ENCODE results near the gene CENPI. TPM values are rescaled to one million over a fixed set of nuclear protein-coding genes. Genes with fewer than 3 reads are reported as not detected.

Gene CENPI
- total and polyA plus RNA-seq, 10 of the 15 experiments (the other 5 are each of a cell fraction or from before 2014, with no cell fraction given) = 6.9 to 25.8 (median 17.5) TPM

DNA sequence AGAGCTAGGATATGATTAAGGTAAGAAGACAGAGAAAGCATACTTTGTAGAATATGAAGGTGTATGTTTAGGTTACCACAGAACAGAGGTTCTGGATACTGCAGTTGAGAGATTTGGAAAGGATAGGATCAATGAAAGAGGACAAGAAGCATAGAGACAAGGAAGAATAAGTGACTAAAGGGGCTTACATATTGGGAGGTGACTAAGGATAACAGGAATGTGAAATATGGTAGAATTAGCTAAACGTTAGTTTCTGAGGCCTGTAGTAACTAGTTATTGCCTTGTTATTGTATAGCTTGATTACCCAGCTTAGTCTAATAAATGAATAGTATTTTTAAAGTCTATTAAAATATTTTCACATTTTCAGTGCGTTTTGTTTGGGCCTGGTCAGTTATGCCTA lies 38.2 kb downstream of the CENPI start (continued):
- TF ChIP-seq, protein P1, sequence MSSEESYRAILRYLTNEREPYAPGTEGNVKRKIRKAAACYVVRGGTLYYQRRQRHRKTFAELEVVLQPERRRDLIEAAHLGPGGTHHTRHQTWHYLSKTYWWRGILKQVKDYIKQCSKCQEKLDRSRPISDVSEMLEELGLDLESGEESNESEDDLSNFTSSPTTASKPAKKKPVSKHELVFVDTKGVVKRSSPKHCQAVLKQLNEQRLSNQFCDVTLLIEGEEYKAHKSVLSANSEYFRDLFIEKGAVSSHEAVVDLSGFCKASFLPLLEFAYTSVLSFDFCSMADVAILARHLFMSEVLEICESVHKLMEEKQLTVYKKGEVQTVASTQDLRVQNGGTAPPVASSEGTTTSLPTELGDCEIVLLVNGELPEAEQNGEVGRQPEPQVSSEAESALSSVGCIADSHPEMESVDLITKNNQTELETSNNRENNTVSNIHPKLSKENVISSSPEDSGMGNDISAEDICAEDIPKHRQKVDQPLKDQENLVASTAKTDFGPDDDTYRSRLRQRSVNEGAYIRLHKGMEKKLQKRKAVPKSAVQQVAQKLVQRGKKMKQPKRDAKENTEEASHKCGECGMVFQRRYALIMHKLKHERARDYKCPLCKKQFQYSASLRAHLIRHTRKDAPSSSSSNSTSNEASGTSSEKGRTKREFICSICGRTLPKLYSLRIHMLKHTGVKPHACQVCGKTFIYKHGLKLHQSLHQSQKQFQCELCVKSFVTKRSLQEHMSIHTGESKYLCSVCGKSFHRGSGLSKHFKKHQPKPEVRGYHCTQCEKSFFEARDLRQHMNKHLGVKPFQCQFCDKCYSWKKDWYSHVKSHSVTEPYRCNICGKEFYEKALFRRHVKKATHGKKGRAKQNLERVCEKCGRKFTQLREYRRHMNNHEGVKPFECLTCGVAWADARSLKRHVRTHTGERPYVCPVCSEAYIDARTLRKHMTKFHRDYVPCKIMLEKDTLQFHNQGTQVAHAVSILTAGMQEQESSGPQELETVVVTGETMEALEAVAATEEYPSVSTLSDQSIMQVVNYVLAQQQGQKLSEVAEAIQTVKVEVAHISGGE (CRISPR knock-in tag; IDR thresholded peaks at IDR 0.05) = no peak
- TF ChIP-seq POLR2AphosphoS2 (IDR thresholded peaks at IDR 0.05; ENCODE audit: low read depth, low read length) (no peak), EED (IDR thresholded peaks at IDR 0.05; ENCODE audit: low read depth) (no peak), PAX8 (IDR thresholded peaks at IDR 0.05) (no peak), GABPA (IDR thresholded peaks at IDR 0.05; ENCODE audit: low read depth) (no peak)

Other genes with a start within 250 kb of the CENPI start
- gene NOX1, start 223.8 kb upstream of the CENPI start, total RNA-seq (2014; rRNA removed) = not detected in 2 replicates
- not detected in 2 replicates for gene NOX1, start 223.8 kb upstream of the CENPI start, total RNA-seq (2014; rRNA removed; fragmentation: Illumina TruSeq; extraction: Trizol)
- gene NOX1, start 223.8 kb upstream of the CENPI start, total RNA-seq (2021) = 0.16 TPM in 1 of 2 replicates, not detected in the other
- not detected in 2 replicates for gene NOX1, start 223.8 kb upstream of the CENPI start, polyA plus RNA-seq (2011; rRNA removed)
- gene NOX1, start 223.8 kb upstream of the CENPI start, polyA plus RNA-seq (2014; fragmentation: Illumina TruSeq; extraction: Trizol) = 0.03 TPM in 1 of 2 replicates, not detected in the other
- under 1 TPM in 1 of 2 experiments, not detected in 1; 0.09 TPM for gene NOX1, start 223.8 kb upstream of the CENPI start, polyA plus RNA-seq (2014; fragmentation: Nextera tagmentation; extraction: Ambion mirVana)
- gene NOX1, start 223.8 kb upstream of the CENPI start, polyA plus RNA-seq (2014; rRNA removed) = not detected in 2 replicates
- gene NOX1, start 223.8 kb upstream of the CENPI start, polyA plus RNA-seq (2016; fragmentation: Nextera tagmentation; extraction: Ambion mirVana) = under 1 TPM; 0.08 TPM
- 0.27 and 0.28 TPM in 2 replicates for gene XKRX, start 169.3 kb upstream of the CENPI start, total RNA-seq (2014; rRNA removed)
- gene XKRX, start 169.3 kb upstream of the CENPI start, total RNA-seq (2014; rRNA removed; fragmentation: Illumina TruSeq; extraction: Trizol) = 0.13 and 0.18 TPM in 2 replicates
- gene XKRX, start 169.3 kb upstream of the CENPI start, total RNA-seq (2021) = 0.24 and 0.26 TPM in 2 replicates
- 0.30 and 0.52 TPM in 2 replicates for gene XKRX, start 169.3 kb upstream of the CENPI start, polyA plus RNA-seq (2011; rRNA removed)
- gene XKRX, start 169.3 kb upstream of the CENPI start, polyA plus RNA-seq (2014; fragmentation: Illumina TruSeq; extraction: Trizol) = 0.13 and 0.19 TPM in 2 replicates
- under 1 TPM in 1 of 2 experiments, not detected in 1; 0.07 TPM for gene XKRX, start 169.3 kb upstream of the CENPI start, polyA plus RNA-seq (2014; fragmentation: Nextera tagmentation; extraction: Ambion mirVana)
- 0.09 TPM in 1 of 2 replicates, not detected in the other for gene XKRX, start 169.3 kb upstream of the CENPI start, polyA plus RNA-seq (2014; rRNA removed)
- not detected for gene XKRX, start 169.3 kb upstream of the CENPI start, polyA plus RNA-seq (2016; fragmentation: Nextera tagmentation; extraction: Ambion mirVana)
- gene ARL13A, start 128.5 kb upstream of the CENPI start, total RNA-seq (2014; rRNA removed) = not detected in 2 replicates
- gene ARL13A, start 128.5 kb upstream of the CENPI start, total RNA-seq (2014; rRNA removed; fragmentation: Illumina TruSeq; extraction: Trizol) = not detected in 2 replicates
- gene ARL13A, start 128.5 kb upstream of the CENPI start, total RNA-seq (2021) = not detected in 2 replicates
- gene ARL13A, start 128.5 kb upstream of the CENPI start, polyA plus RNA-seq (2011; rRNA removed) = not detected in 2 replicates
- gene ARL13A, start 128.5 kb upstream of the CENPI start, polyA plus RNA-seq (2014; fragmentation: Illumina TruSeq; extraction: Trizol) = not detected in 2 replicates
- gene ARL13A, start 128.5 kb upstream of the CENPI start, polyA plus RNA-seq (2014; fragmentation: Nextera tagmentation; extraction: Ambion mirVana) = not detected
- gene ARL13A, start 128.5 kb upstream of the CENPI start, polyA plus RNA-seq (2014; rRNA removed) = not detected in 2 replicates
- not detected for gene ARL13A, start 128.5 kb upstream of the CENPI start, polyA plus RNA-seq (2016; fragmentation: Nextera tagmentation; extraction: Ambion mirVana)
- gene TRMT2B, start 46.1 kb upstream of the CENPI start, total RNA-seq (2014; rRNA removed) = 12.4 and 13.0 TPM in 2 replicates
- 11.3 and 12.5 TPM in 2 replicates for gene TRMT2B, start 46.1 kb upstream of the CENPI start, total RNA-seq (2014; rRNA removed; fragmentation: Illumina TruSeq; extraction: Trizol)
- gene TRMT2B, start 46.1 kb upstream of the CENPI start, total RNA-seq (2021) = 13.0 and 14.2 TPM in 2 replicates
- 14.2 and 16.1 TPM in 2 replicates for gene TRMT2B, start 46.1 kb upstream of the CENPI start, polyA plus RNA-seq (2011; rRNA removed)
- 11.7 and 13.1 TPM in 2 replicates for gene TRMT2B, start 46.1 kb upstream of the CENPI start, polyA plus RNA-seq (2014; fragmentation: Illumina TruSeq; extraction: Trizol)
- gene TRMT2B, start 46.1 kb upstream of the CENPI start, polyA plus RNA-seq (2014; fragmentation: Nextera tagmentation; extraction: Ambion mirVana) = 1 to 10 TPM; 2.5 to 4.1 TPM
- gene TRMT2B, start 46.1 kb upstream of the CENPI start, polyA plus RNA-seq (2014; rRNA removed) = 11.0 and 11.3 TPM in 2 replicates
- gene TRMT2B, start 46.1 kb upstream of the CENPI start, polyA plus RNA-seq (2016; fragmentation: Nextera tagmentation; extraction: Ambion mirVana) = 10 to 100 TPM; 10.5 to 10.9 TPM
- gene TMEM35A, start 19.3 kb upstream of the CENPI start, total RNA-seq (2014; rRNA removed) = not detected in 2 replicates
- not detected in 2 replicates for gene TMEM35A, start 19.3 kb upstream of the CENPI start, total RNA-seq (2014; rRNA removed; fragmentation: Illumina TruSeq; extraction: Trizol)
- gene TMEM35A, start 19.3 kb upstream of the CENPI start, total RNA-seq (2021) = not detected in 2 replicates
- not detected in 2 replicates for gene TMEM35A, start 19.3 kb upstream of the CENPI start, polyA plus RNA-seq (2011; rRNA removed)
- not detected in 2 replicates for gene TMEM35A, start 19.3 kb upstream of the CENPI start, polyA plus RNA-seq (2014; fragmentation: Illumina TruSeq; extraction: Trizol)
- gene TMEM35A, start 19.3 kb upstream of the CENPI start, polyA plus RNA-seq (2014; fragmentation: Nextera tagmentation; extraction: Ambion mirVana) = not detected
- not detected in 2 replicates for gene TMEM35A, start 19.3 kb upstream of the CENPI start, polyA plus RNA-seq (2014; rRNA removed)
- gene TMEM35A, start 19.3 kb upstream of the CENPI start, polyA plus RNA-seq (2016; fragmentation: Nextera tagmentation; extraction: Ambion mirVana) = not detected
- gene DRP2, start 121.6 kb downstream of the CENPI start, total RNA-seq (2014; rRNA removed) = 0.11 and 0.16 TPM in 2 replicates
- gene DRP2, start 121.6 kb downstream of the CENPI start, total RNA-seq (2014; rRNA removed; fragmentation: Illumina TruSeq; extraction: Trizol) = 0.18 and 0.23 TPM in 2 replicates
- 0.18 and 0.24 TPM in 2 replicates for gene DRP2, start 121.6 kb downstream of the CENPI start, total RNA-seq (2021)
- 0.36 and 0.37 TPM in 2 replicates for gene DRP2, start 121.6 kb downstream of the CENPI start, polyA plus RNA-seq (2011; rRNA removed)
- gene DRP2, start 121.6 kb downstream of the CENPI start, polyA plus RNA-seq (2014; fragmentation: Illumina TruSeq; extraction: Trizol) = 0.13 and 0.16 TPM in 2 replicates
- gene DRP2, start 121.6 kb downstream of the CENPI start, polyA plus RNA-seq (2014; fragmentation: Nextera tagmentation; extraction: Ambion mirVana) = under 1 TPM; 0.02 to 0.08 TPM
- gene DRP2, start 121.6 kb downstream of the CENPI start, polyA plus RNA-seq (2014; rRNA removed) = 0.15 and 0.27 TPM in 2 replicates
- under 1 TPM in 1 of 2 experiments, not detected in 1; 0.08 TPM for gene DRP2, start 121.6 kb downstream of the CENPI start, polyA plus RNA-seq (2016; fragmentation: Nextera tagmentation; extraction: Ambion mirVana)
- gene TAF7L, start 193.1 kb downstream of the CENPI start, total RNA-seq (2014; rRNA removed) = 0.06 TPM in 1 of 2 replicates, not detected in the other
- gene TAF7L, start 193.1 kb downstream of the CENPI start, total RNA-seq (2014; rRNA removed; fragmentation: Illumina TruSeq; extraction: Trizol) = not detected in 2 replicates
- gene TAF7L, start 193.1 kb downstream of the CENPI start, total RNA-seq (2021) = not detected in 2 replicates
- 0.04 TPM in 1 of 2 replicates, not detected in the other for gene TAF7L, start 193.1 kb downstream of the CENPI start, polyA plus RNA-seq (2011; rRNA removed)
- 0.08 TPM in 1 of 2 replicates, not detected in the other for gene TAF7L, start 193.1 kb downstream of the CENPI start, polyA plus RNA-seq (2014; fragmentation: Illumina TruSeq; extraction: Trizol)
- gene TAF7L, start 193.1 kb downstream of the CENPI start, polyA plus RNA-seq (2014; fragmentation: Nextera tagmentation; extraction: Ambion mirVana) = under 1 TPM in 1 of 2 experiments, not detected in 1; 0.11 TPM
- 0.10 TPM in 1 of 2 replicates, not detected in the other for gene TAF7L, start 193.1 kb downstream of the CENPI start, polyA plus RNA-seq (2014; rRNA removed)
- gene TAF7L, start 193.1 kb downstream of the CENPI start, polyA plus RNA-seq (2016; fragmentation: Nextera tagmentation; extraction: Ambion mirVana) = under 1 TPM in 1 of 2 experiments, not detected in 1; 0.05 TPM

Data from GM12878 (cell line).